ENCODE results near the gene PLLP.

PLLP gene

DNA sequence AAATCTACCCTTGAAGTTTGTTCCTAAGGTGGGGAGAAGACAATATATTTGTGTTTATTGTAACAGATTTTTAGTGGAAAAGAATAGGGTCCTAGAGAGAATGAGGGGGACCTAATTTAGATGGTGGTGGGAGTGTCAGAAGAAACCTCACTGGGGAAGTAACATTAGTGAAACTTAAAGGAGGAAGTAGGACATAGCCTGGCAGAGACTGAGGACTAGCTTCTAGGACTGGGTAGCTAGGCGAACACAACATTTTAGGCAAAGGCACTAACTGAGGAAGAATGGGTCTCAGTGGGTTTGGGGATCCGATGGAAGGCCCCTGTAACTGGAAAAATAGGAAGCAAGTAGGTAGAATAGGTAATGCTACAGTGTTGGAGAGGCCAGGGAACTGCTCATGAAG lies 43.6 kb downstream of the PLLP start:
- TF ChIP-seq, protein P1, sequence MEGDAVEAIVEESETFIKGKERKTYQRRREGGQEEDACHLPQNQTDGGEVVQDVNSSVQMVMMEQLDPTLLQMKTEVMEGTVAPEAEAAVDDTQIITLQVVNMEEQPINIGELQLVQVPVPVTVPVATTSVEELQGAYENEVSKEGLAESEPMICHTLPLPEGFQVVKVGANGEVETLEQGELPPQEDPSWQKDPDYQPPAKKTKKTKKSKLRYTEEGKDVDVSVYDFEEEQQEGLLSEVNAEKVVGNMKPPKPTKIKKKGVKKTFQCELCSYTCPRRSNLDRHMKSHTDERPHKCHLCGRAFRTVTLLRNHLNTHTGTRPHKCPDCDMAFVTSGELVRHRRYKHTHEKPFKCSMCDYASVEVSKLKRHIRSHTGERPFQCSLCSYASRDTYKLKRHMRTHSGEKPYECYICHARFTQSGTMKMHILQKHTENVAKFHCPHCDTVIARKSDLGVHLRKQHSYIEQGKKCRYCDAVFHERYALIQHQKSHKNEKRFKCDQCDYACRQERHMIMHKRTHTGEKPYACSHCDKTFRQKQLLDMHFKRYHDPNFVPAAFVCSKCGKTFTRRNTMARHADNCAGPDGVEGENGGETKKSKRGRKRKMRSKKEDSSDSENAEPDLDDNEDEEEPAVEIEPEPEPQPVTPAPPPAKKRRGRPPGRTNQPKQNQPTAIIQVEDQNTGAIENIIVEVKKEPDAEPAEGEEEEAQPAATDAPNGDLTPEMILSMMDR (conservative IDR thresholded peaks at IDR 0.05; ENCODE audit: low read depth) = no peak
- DNase-seq (ENCODE audit: low spot score) = no peak
- H3K27ac ChIP-seq = no peak overlapping the region
- POLR2A ChIA-PET (ENCODE audit: low non-redundant PET) = interaction anchor here (0.5 kb wide), 1 partner anchor 9 kb away, joined by 4 read pairs; no protein-coding TSS in a partner anchor
- CTCF ChIA-PET = no interaction called here

DNA sequence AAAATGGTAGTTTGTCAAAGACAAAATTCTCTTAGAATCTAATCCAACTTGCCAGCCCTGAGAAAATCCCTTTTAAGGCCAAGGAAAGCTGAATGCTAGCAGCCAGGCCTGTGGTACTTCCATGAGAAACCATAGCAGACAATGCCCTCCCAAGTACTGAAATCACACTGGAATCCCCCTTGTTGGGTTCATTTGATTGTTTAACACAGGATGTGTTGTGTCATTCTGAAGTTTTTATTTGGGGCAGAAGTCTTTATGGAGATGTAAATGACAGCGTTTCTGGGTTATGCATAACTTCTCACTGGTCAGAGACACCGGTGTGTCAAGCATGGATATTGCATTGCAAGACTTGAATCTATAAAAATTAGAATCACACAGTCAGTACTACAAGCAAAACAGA lies 45.4 kb downstream of the PLLP start:
- POLR2A ChIA-PET (ENCODE audit: low non-redundant PET) = no interaction called here
- CTCF ChIA-PET = no interaction called here
- no peak for DNase-seq (ENCODE audit: low spot score)
- H3K27ac ChIP-seq = no peak overlapping the region
- TF ChIP-seq, protein P1 (conservative IDR thresholded peaks at IDR 0.05; ENCODE audit: low read depth) = no peak

DNA sequence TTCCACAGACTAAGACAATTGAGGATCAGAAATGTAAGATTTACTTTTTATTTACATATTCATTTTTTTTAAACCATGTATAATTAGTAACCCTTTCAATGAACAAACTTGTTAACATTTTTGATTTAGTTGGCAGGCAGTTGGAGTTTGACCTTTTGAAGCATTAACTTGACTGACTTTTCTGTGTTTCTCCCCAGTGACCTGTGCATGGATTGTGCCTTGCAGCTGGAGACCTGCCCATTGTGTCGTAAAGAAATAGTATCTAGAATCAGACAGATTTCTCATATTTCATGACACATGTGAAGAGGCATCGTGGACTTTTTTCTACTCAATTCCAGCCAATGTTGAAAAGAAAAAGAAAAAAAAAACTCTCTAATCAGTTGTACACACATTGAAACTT lies 45.8 kb downstream of the PLLP start:
- no peak overlapping the region for H3K27ac ChIP-seq
- ChIA-PET POLR2A (ENCODE audit: low non-redundant PET) (no interaction called here), CTCF (no interaction called here)
- TF ChIP-seq, protein P1 (conservative IDR thresholded peaks at IDR 0.05; ENCODE audit: low read depth) = no peak
- DNase-seq (ENCODE audit: low spot score) = no peak

DNA sequence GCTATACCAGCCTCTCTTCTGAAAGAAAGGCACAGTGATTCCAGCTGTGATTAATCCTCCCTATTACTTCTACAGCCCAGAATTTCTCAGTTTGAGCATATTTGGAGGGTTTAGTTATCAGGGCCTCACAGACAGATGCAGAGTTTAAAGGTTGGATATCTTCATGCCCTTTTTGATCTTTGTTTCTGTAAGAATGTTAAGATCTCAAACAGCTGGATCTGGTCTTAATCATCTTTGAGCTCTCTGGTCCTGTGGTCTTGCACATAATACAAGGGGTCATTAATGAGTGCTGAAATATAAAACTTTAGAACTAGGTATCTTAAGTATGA lies 48.5 kb downstream of the PLLP start:
- H3K27ac ChIP-seq = no peak overlapping the region
- ChIA-PET CTCF (interaction anchor here (0.7 to 1.0 kb wide), 2 partner anchors 32 to 182 kb away, joined by 3 to 4 read pairs; no protein-coding TSS in a partner anchor), POLR2A (ENCODE audit: low non-redundant PET) (no interaction called here)

DNA sequence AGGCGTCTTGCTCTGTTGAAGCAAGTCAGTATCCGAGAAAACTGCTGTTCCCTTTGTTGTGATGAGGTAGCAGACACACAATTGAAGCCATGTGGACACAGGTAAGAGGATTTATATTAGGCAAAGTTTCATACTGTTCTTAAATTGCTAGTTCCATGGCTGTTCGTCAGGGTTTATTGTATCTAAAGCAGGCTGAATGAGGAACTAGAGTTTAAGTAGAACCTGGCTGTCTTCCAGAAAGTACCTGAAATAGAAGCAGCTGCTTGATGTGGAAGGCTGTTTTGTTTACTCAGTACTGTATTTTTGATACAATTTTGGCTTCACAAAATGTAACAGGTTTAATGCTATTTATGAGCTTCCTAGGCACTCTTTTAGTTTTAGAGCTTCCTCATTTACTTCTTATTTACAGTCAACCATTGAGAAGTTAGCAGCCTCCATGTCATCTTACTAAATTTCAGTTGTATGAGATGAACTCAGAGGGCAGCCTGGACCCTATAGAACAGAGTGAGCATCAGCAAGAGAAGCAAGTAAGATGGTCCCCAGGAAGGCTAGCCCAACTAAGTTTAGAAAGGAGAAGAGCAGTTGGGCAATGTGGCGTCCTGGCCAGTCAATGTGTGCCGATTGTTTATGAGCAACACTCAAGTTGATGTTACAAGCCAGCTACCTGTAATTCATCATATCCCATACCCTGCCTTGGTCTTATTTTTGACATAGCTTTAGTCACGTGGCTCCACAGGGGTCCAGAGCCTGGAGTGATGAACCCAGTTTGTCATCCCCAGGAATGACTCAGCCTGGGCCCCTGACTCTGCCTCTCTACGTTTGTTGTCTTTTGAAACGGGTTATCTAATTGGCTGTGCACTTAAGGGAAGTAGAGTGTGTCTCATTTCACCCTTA lies 49.1 kb downstream of the PLLP start:
- ChIA-PET POLR2A (ENCODE audit: low non-redundant PET) (no interaction called here), CTCF (interaction anchor here (0.5 to 0.7 kb wide), 3 partner anchors 31 to 1157 kb away, joined by 3 to 4 read pairs (median 4); no protein-coding TSS in a partner anchor)
- TF ChIP-seq, protein P1 (conservative IDR thresholded peaks at IDR 0.05; ENCODE audit: low read depth) = no peak
- H3K27ac ChIP-seq = no peak overlapping the region
- peak; percentile 23 for DNase-seq (ENCODE audit: low spot score)

More for the DNA sequence above, 48.5 kb downstream of the PLLP start:
- DNase-seq (ENCODE audit: low spot score) = no peak
- TF ChIP-seq, protein P1 (conservative IDR thresholded peaks at IDR 0.05; ENCODE audit: low read depth) = no peak

DNA sequence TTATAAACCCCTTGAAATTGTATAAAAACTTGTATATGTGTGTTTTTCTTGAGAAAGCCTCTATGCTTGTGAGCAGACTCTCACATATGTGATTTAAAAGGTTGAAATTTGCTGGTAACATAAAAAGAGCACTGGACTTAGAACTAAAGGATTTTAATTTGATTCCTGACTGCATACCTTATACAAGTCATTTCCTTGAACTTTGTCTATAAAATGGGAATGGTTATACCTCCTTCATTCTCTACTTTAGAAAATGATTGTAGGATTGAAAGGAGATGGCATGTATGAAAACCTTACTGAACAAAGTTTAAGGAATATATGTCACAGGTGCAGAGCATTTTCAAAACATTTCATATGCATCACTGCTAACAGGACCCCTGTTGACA lies 49.8 kb downstream of the PLLP start:
- TF ChIP-seq, protein P1 (conservative IDR thresholded peaks at IDR 0.05; ENCODE audit: low read depth) = no peak
- ChIA-PET POLR2A (ENCODE audit: low non-redundant PET) (no interaction called here), CTCF (interaction anchor here (0.6 kb wide), 1 partner anchor 178 kb away, joined by 3 read pairs; no protein-coding TSS in a partner anchor)
- no peak for DNase-seq (ENCODE audit: low spot score)
- H3K27ac ChIP-seq = no peak overlapping the region

All from RWPE1 (cell line).